Smooth muscle cell (in vitro differentiated cells): ENCODE data around the gene PLA2G4C. TPM values are rescaled to one million over a fixed set of nuclear protein-coding genes. Genes with fewer than 3 reads are reported as not detected.

Experiments
- DNase-seq: peaks from one replicate; lab custom pipeline; 2025; ENCODE audit not compliant: unreplicated experiment; lab: John Stamatoyannopoulos, UW
- H2AFZ ChIP-seq: fragments of 200-600 bp; sonication (generic); 2 replicates; pipeline ENCODE4 v1.6.0; 2016; ENCODE audit warnings: antibody characterized with exemption, low read depth, mild to moderate bottlenecking
- H3F3A ChIP-seq: fragments of 200-600 bp; sonication (generic); 2 replicates; pipeline ENCODE4 v1.6.0; 2017; ENCODE audit warnings: antibody characterized with exemption, low read depth
- H3K27ac ChIP-seq: fragments of 200-600 bp; sonication (generic); 2 replicates; pipeline ENCODE4 v1.5.1; 2016; ENCODE audit warnings: low read depth, mild to moderate bottlenecking
- H3K27me3 ChIP-seq: fragments of 200-600 bp; sonication (generic); 2 replicates; pipeline ENCODE4 v1.6.1; 2016; ENCODE audit warnings: low read depth, mild to moderate bottlenecking
- H3K36me3 ChIP-seq: fragments of 200-600 bp; sonication (generic); 2 replicates; pipeline ENCODE4 v1.5.1; 2016; ENCODE audit warnings: low read depth
- H3K4me1 ChIP-seq: fragments of 200-600 bp; sonication (generic); 2 replicates; pipeline ENCODE4 v1.5.1; 2016; ENCODE audit warnings: low read depth
- H3K4me2 ChIP-seq: fragments of 200-600 bp; sonication (generic); 2 replicates; pipeline ENCODE4 v1.6.0; 2016; ENCODE audit warnings: mild to moderate bottlenecking
- H3K4me3 ChIP-seq: fragments of 200-600 bp; sonication (generic); 2 replicates; pipeline ENCODE4 v1.5.1; 2016; ENCODE audit warnings: mild to moderate bottlenecking
- H3K79me2 ChIP-seq: fragments of 200-600 bp; sonication (generic); 2 replicates; pipeline ENCODE4 v1.6.0; 2016; ENCODE audit warnings: low read depth, mild to moderate bottlenecking
- H3K9ac ChIP-seq: fragments of 200-600 bp; sonication (generic); 2 replicates; pipeline ENCODE4 v1.6.0; 2016; ENCODE audit warnings: low read depth
- H3K9me3 ChIP-seq: fragments of 200-600 bp; sonication (generic); replicated peaks from 2 replicates; pipeline ENCODE4 v1.5.1; 2016; ENCODE audit warnings: low read depth
- H4K20me1 ChIP-seq: fragments of 200-600 bp; sonication (generic); 2 replicates; pipeline ENCODE4 v1.6.0; 2016; ENCODE audit warnings: low read depth
- CTCF ChIP-seq: fragments of 200-600 bp; sonication (generic); IDR thresholded peaks from 2 replicates; pipeline ENCODE4 v1.5.1; 2017; ENCODE audit warnings: borderline replicate concordance, mild to moderate bottlenecking, antibody characterized with exemption; ENCODE audit not compliant: insufficient read depth, poor library complexity, severe bottlenecking
- whole genome bisulfite sequencing: methylation state at CpG from one replicate; pipeline ENCODE4 v1.1.7; 2016; ENCODE audit warnings: low lambda C conversion rate; 5-methylcytosine and 5-hydroxymethylcytosine counted together
- polyA plus RNA-seq: library from polyadenylated mRNA; unstranded; fragments of >200 nt; fragmentation: Nextera tagmentation; extraction: Ambion mirVana; gene quantifications from 2 replicates; pipeline ENCODE4 v1.2.1, GENCODE V29; 2016
- total RNA-seq: library from RNA; depleted of rRNA; stranded (reverse); fragments of >200 nt; gene quantifications from 2 replicates; pipeline ENCODE4 v1.2.3, GENCODE V29; 2014

PLA2G4C gene
- total and polyA plus RNA-seq, 2 experiments from 2014 or later: 0.63 to 1.7 TPM

- no peak overlapping the region for H3K4me2 ChIP-seq
- no peaks in the 10 kb centered on the region for H3K4me1 ChIP-seq
- 87% methylated on average over 5 of the region's 5 CpGs for WGBS
- H3K79me2 ChIP-seq: no peaks in the 10 kb centered on the region
- no peaks in the 10 kb centered on the region for H4K20me1 ChIP-seq
- no peak overlapping the region for H2AFZ ChIP-seq
- no peak for TF ChIP-seq CTCF
- no peak overlapping the region for H3K4me3 ChIP-seq
- H3K9ac ChIP-seq: no peak overlapping the region
- H3K27ac ChIP-seq: no peak overlapping the region
- no peaks in the 10 kb centered on the region for H3K36me3 ChIP-seq
- no peaks in the 10 kb centered on the region for H3F3A ChIP-seq
- no peaks in the 10 kb centered on the region for H3K27me3 ChIP-seq
- H3K9me3 ChIP-seq: no peaks in the 10 kb centered on the region
- no peak for DNase-seq
Observed at GRCh38 chr19:48060381-48060780, 50.2 kb downstream of the PLA2G4C start.

GRCh38 chr19:48059331-48059730 lies 51.3 kb downstream of the PLA2G4C start:
- H2AFZ ChIP-seq: no peak overlapping the region
- H3K4me2 ChIP-seq: no peak overlapping the region
- H3K4me1 ChIP-seq: no peaks in the 10 kb centered on the region
- no peak for TF ChIP-seq CTCF
- H3K9me3 ChIP-seq: no peaks in the 10 kb centered on the region
- 94% methylated on average over 6 of the region's 6 CpGs for WGBS
- H3K4me3 ChIP-seq: no peak overlapping the region
- no peaks in the 10 kb centered on the region for H3K36me3 ChIP-seq
- no peaks in the 10 kb centered on the region for H3K27me3 ChIP-seq
- DNase-seq: no peak
- H3K9ac ChIP-seq: no peak overlapping the region
- no peaks in the 10 kb centered on the region for H3F3A ChIP-seq
- H3K79me2 ChIP-seq: no peaks in the 10 kb centered on the region
- H4K20me1 ChIP-seq: no peaks in the 10 kb centered on the region
- no peak overlapping the region for H3K27ac ChIP-seq

- 83% methylated on average over 5 of the region's 5 CpGs for WGBS
- Histone ChIP-seq H3K27ac (no peak overlapping the region), H3K4me3 (no peak overlapping the region), H3K36me3 (no peaks in the 10 kb centered on the region), H3K4me1 (no peaks in the 10 kb centered on the region), H2AFZ (no peak overlapping the region), H3K4me2 (no peak overlapping the region), H4K20me1 (no peaks in the 10 kb centered on the region), H3K9me3 (no peaks in the 10 kb centered on the region), H3K27me3 (no peaks in the 10 kb centered on the region), H3K9ac (no peak overlapping the region), H3K79me2 (no peaks in the 10 kb centered on the region), H3F3A (no peaks in the 10 kb centered on the region)
- DNase-seq: no peak
- no peak for TF ChIP-seq CTCF
Observed at GRCh38 chr19:48053856-48054255, 56.8 kb downstream of the PLA2G4C start.

GRCh38 chr19:48053076-48053475 lies 57.5 kb downstream of the PLA2G4C start:
- Histone ChIP-seq H3K27me3 (no peaks in the 10 kb centered on the region), H3K4me2 (no peak overlapping the region), H2AFZ (no peak overlapping the region), H3K4me1 (no peaks in the 10 kb centered on the region), H3K4me3 (no peak overlapping the region), H3K27ac (no peak overlapping the region), H3K36me3 (no peaks in the 10 kb centered on the region), H3K79me2 (no peaks in the 10 kb centered on the region), H3K9me3 (no peaks in the 10 kb centered on the region), H4K20me1 (no peaks in the 10 kb centered on the region), H3K9ac (no peak overlapping the region), H3F3A (no peaks in the 10 kb centered on the region)
- no peak for TF ChIP-seq CTCF
- DNase-seq: no peak
- 83% methylated on average over 5 of the region's 5 CpGs for WGBS
